Activated T-cell treated with anti-CD3 and anti-CD28 coated beads for 4 hours (primary cell): ENCODE measurements around the gene ADAMTSL1.

Source experiments
- DNase-seq: peaks from one replicate; pipeline ENCODE4 v3.0.0-alpha.2; 2020

The ADAMTSL1 gene

GRCh38 chr9:18748251-18748701 is 274.3 kb downstream of the ADAMTSL1 start:
- no peak for DNase-seq

DNA sequence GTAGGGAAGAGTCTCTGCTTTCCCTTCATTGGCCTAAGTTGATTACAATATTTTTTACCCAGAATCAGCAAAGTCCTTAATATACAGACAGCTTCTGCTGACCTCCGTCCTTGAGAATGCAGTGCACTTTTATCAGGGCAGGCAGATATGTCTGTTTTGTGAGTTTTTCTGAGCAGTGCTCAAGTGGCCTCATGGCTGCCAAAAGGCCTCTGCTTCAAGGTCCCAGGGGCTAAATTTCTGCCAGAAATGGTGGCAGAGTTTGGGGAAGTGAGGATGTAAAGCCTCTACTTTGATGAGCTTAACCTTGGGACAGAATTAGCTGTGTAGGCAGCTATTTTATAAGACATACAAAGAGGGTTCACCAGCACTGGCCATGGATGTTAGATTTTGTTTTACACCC is 275.8 kb downstream of the ADAMTSL1 start:
- DNase-seq, result no peak

DNA sequence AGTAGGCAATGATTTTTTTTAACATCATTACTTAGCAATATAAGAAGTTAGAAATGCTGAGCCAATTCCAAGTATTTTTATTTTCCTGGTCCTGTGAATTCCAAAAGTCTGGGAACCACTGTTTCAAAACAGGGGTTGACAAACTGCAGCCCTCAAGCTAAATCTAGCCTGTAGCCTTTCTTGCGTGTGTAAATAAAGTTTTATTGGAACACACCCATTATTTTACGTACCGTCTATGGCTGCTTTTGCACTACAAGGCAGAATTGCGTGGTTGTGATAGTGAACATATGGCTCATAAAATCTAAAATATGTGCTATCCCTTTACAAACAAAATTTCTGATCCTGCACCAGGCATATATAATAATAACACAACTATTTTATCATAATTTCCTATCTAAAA is 280.0 kb downstream of the ADAMTSL1 start:
- DNase-seq, result no peak

GRCh38 chr9:18754537-18754936 is 280.6 kb downstream of the ADAMTSL1 start:
- no peak for DNase-seq

- DNase-seq, result no peak
Observed at GRCh38 chr9:18755263-18755662, 281.3 kb downstream of the ADAMTSL1 start.

- no peak for DNase-seq
Observed at GRCh38 chr9:18756712-18757125, 282.8 kb downstream of the ADAMTSL1 start.

- no peak for DNase-seq
Observed at GRCh38 chr9:18759827-18760226, 285.9 kb downstream of the ADAMTSL1 start.

DNA sequence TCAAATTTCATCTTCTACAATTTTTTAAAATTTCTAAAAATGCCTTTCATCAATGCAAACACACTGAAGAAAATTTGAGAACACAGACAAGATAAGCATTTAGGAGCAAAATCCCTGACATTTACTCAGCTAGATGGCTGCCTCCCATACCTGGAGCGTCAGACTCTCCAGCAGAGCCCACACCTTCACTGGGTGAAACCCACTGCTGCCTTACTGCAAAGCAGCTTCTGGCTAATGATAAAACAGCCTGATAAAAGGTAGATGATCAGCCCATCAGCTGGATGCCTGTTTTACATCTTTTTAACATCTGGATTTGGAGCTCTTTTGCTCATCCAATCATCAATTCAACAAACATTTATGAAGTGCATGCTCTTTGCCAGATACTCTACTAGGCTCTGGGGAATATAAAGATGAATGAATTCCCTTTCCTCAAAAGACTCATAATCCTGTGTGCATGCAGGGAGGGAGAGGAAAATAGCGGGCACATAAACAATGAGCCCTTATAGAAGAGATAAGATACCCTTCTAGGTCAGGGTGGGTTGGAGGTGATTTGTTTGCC is 287.9 kb downstream of the ADAMTSL1 start:
- no peak for DNase-seq

DNA sequence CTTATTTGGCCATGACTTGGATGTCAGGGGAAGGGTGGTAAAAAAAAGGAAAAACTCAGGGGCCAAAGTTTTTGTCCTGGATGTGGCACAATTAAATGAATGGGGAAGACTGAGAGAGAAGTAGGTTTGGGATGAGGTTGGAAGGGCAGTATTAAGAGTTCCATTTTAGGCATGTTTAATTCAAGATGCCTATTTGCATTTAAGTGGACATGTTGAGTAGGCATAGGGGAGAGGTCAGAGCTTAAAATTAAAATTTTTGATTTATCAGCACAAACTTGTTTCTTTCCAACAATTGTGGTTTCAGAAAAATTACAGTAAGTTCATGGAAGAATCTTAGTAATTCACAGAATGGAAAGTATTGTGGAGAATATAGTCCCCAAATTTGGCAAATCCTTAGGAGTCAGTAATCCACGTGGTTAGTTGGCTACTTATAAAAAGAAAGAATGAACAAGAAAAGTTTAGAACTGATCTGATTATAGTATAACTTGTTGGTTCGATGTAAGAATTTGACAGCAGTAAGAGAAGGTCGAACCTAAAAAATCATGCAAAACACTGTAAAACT is 293.1 kb downstream of the ADAMTSL1 start:
- DNase-seq, result no peak

DNA sequence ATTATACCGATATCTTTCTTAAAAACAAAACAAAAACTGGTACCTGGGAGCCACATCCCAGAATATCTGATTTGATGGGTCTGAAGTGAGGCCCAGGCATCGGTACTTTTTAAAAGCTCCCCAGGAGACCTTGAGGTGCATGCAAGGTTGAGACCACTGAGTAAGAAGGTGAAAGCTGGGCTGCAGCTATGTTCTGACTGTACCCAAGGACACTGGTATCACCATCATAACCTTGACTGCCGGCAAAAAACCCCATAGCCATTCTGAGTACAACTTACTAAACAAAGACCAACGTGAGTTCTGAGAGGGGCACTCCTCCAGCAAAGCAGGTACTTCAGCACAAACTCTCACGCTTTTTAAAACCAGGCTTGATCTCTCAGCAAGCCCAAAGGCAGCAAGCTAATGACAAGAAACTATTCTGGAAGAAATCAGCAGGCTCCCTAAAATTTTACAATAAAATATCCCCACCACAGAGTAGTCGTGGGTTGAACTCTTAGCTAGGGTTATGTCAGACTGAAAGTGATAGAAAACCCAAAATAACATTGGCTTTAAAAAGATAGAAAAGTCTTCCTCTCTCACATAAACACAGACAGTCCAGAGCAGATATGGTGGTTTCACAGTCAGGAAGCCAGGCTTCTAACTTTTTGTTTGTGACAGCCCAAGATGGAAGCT is 295.1 kb downstream of the ADAMTSL1 start:
- no peak for DNase-seq

GRCh38 chr9:18770131-18770908 is 296.4 kb downstream of the ADAMTSL1 start:
- DNase-seq, result no peak

DNA sequence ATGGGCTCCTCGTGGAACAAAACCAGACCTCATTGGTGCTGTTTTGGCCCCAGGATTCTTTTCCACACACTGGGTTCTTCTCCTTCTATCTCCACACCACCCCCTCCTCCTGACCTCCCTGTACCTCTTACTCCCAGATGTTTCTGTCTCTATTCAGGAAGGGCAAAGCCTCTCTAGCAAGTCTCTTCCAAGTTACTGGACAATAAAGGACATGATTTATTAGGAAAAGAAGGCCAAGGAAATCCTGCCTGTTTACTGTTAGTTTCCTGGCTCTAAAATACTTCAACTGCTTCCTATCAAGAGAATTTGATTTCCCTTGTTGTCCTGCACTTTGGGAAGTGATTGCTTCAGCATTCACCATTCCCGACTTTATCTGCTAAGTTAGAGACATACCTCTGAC is 297.1 kb downstream of the ADAMTSL1 start:
- no peak for DNase-seq

- no peak for DNase-seq
Observed at GRCh38 chr9:18771763-18772162, 297.8 kb downstream of the ADAMTSL1 start.

DNA sequence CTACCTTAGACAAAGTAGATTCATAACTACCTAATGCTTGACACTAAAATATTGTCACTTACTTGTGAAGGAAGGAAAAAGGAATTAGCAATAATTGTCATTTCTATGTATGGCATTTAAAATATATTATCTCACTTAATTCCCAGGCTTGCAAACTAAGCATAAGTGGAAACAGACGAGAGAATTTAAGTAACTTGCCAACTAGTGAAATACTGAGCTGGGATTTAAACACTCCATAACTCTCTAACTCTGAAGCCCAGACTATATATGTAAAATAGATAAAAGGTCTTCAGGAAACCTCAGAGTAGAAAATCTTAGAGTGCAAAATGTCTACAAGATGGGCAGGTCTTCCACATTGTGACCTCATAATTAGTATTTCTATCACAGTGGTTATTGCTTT is 301.3 kb downstream of the ADAMTSL1 start:
- DNase-seq, result no peak

- no peak for DNase-seq
Observed at GRCh38 chr9:18775930-18776329, 302.0 kb downstream of the ADAMTSL1 start.

GRCh38 chr9:18776836-18777820 is 303.2 kb downstream of the ADAMTSL1 start:
- no peak for DNase-seq

DNA sequence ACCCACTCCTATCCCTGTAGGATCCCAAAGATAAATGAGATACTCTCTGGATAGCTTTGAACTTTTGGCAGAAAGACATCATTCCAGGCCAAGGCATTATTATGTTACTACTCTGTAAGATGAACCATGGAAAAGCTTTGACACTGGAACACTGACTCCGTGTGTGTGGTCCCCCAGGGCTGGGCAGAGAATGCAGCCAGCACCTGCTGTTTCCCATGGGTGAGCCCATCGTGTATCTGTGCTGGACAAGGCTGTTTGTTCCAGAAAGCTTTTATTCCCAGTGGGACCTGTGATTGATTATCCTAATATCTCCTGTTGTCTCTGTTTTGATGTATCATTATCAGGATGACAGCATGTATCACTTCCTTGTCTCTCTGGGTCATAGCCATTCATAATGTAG is 304.2 kb downstream of the ADAMTSL1 start:
- no peak for DNase-seq

DNA sequence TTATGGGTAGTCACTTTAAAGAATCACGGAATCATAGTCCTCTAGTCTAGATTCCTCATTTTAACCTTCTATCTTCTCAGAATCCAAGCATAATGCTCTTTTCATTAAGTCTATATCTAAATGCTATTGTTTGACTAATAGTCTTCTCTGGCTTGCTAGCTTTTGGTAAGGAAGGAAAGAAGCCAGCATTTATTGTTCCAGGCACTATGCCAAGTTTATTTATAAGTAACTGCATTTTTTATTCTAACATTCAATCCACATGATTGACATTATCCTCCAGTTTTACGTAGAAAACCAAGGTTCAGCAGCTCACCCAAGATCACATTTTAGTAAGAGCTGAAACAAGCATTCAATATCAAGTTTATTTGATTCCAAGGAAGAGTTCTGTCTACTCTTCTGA is 304.9 kb downstream of the ADAMTSL1 start:
- DNase-seq, result no peak

DNA sequence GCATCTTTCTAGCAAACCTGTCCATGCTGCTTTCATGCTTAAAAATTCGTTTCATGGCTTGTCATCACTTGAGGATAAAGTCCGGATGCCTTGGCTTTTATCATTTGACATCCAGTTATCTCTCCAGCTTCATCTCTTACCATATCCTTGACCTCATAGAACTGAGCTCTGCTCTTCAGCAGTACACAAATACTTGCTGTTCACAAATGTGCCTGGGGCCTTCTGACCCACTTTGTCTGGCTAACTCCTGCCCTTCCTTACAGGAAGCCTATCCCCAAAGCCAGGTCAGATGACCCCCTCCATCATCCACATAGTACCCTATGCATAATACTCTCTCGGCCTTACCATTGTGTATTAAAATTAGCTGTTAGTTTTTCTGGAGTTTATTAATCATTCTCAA is 310.0 kb downstream of the ADAMTSL1 start:
- DNase-seq, result no peak

DNA sequence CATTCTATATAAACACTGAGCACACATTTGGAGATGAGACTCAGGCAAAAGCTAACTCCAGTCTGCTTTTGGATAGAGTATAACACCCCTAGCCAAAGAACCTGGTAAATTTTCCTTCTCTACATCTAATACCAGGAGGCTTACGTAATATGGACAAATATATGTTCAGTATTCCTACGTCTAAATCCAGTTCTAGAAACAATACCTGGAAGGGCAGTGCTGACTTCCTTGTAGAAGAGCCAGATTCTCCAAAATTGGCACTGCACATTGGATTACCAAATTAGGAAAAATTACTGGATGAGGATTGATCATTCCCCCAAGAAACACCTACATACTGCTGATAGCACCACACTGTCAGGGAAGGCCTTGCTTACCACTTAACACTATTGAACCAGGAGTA is 311.7 kb downstream of the ADAMTSL1 start:
- no peak for DNase-seq

- DNase-seq, result no peak
Observed at GRCh38 chr9:18786196-18786595, 312.2 kb downstream of the ADAMTSL1 start.

DNA sequence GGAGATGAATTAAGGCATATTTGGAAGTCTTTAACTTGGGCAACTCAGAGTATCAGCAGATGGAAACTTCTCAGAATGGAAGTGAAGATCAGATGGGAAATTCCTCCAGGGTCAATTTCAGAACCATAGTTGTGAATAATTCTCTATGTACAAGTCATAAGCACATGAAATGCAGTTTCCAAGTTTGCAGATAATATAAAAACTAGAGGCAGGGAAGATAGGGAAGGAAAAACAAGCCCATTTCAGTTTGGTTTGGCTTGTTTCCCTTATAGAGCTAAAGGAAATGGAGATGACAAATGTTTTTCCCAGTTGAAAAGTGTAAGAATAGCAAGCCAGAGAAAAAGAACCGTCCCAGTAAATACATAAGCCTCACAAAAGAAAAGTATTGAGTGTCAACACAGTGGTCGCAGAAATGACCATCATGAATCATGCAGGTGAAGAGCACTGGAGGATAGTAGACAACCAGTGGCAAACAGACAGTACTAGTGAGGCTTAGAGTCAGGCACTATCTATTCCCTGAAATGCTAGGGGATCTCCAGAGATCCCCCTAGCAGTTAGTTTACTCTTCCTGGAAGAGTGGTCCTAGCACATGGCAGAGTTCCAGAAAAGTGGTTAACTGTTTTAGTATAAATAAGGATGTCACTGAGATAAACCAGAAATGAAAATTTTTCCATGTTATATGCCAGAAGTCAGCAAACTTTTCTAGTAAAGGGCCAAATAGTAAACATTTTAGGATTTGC is 313.1 kb downstream of the ADAMTSL1 start:
- DNase-seq, result no peak
